Mesodermal cell (in vitro differentiated cells): ENCODE data around the gene CRTC3.
A peak's percentile ranks its signal among the peaks of the same experiment; 100 is the strongest.

ENCODE experiments used
- H3K27ac ChIP-seq: 2 replicates; pipeline ENCODE4 v1.7.0; 2013; ENCODE audit warnings: mild to moderate bottlenecking, low read depth, low read length, moderate library complexity; ENCODE audit not compliant: severe bottlenecking
- H3K36me3 ChIP-seq: 2 replicates; pipeline ENCODE4 v1.7.1; 2013; ENCODE audit warnings: mild to moderate bottlenecking, low read length, moderate library complexity; ENCODE audit not compliant: control insufficient read depth, insufficient read depth
- H3K4me1 ChIP-seq: one replicate; pipeline ENCODE4 v1.7.1; 2013; ENCODE audit warnings: mild to moderate bottlenecking, low read length; ENCODE audit not compliant: insufficient read depth, control insufficient read depth, poor library complexity, severe bottlenecking
- H3K4me3 ChIP-seq: 2 replicates; pipeline ENCODE4 v1.7.0; 2013; ENCODE audit warnings: low read length, control low read depth, mild to moderate bottlenecking; ENCODE audit not compliant: insufficient read depth, poor library complexity, severe bottlenecking; ENCODE audit errors: extremely low read depth
- H3K9me3 ChIP-seq: 2 replicates; pipeline ENCODE4 v1.7.1; 2013; ENCODE audit warnings: mild to moderate bottlenecking, low read length, moderate library complexity; ENCODE audit not compliant: control insufficient read depth
- WGBS, 2 experiments: methylation state at CpG; one replicate each; pipeline ENCODE4 v1.1.5; 2013; ENCODE audit warnings: missing lambda C conversion rate in 2 of 2; ENCODE audit not compliant: insufficient coverage in 2 of 2; 5-methylcytosine and 5-hydroxymethylcytosine counted together

The CRTC3 gene

DNA sequence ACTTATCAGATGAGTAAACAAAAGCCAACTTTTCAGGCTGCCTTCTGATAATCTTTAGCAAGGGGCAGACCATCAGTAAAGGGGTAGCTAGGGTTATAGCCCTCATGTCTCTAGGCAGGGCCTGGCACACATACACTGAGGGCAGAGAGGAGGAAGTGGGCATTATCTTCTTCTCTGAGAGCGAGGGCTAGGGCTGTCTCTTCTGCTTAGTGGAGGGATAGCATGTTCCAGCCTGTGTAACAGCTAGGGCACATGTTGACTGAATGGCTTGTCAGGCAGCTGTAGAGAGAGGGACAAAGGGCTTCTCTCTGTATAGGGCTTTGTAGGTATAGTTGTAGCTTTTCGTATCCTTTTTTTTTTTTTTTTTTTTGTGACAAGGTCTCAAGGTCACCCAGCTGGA is 17.8 kb downstream of the CRTC3 start:
- WGBS, 2 experiments: 64 to 100% methylated on average over 1 to 2 of the region's 2 CpGs
- no peak overlapping the region for H3K27ac ChIP-seq
- H3K36me3 ChIP-seq: no peaks in the 10 kb centered on the region
- H3K4me3 ChIP-seq: no peak overlapping the region
- H3K4me1 ChIP-seq: peaks cover 10% of the 10 kb centered on the region
- H3K9me3 ChIP-seq: no peaks in the 10 kb centered on the region

DNA sequence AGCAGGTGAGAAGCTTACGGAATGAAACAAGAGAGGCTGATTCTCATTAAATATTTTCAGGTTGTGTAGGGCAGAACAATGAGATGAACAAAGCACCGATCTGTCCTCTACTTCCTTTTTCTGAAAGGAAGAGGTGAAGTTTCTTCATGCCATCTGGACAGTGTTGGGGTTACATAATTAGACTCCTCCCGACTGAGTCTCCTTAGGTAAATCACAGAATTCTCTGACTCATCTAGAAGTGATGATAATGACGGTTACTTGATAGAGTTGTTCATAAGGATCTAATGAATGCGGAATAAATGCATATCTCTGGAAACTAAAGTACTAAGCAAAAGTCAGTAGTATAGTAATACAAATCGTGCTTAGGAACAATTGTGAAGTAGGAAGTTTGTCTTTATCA is 21.2 kb downstream of the CRTC3 start:
- WGBS, 2 experiments: 88 to 100% methylated on average over 2 to 4 of the region's 6 CpGs
- Histone ChIP-seq H3K9me3 (no peaks in the 10 kb centered on the region), H3K27ac (no peak overlapping the region), H3K4me3 (no peak overlapping the region), H3K4me1 (peaks cover 19% of the 10 kb centered on the region), H3K36me3 (no peaks in the 10 kb centered on the region)

DNA sequence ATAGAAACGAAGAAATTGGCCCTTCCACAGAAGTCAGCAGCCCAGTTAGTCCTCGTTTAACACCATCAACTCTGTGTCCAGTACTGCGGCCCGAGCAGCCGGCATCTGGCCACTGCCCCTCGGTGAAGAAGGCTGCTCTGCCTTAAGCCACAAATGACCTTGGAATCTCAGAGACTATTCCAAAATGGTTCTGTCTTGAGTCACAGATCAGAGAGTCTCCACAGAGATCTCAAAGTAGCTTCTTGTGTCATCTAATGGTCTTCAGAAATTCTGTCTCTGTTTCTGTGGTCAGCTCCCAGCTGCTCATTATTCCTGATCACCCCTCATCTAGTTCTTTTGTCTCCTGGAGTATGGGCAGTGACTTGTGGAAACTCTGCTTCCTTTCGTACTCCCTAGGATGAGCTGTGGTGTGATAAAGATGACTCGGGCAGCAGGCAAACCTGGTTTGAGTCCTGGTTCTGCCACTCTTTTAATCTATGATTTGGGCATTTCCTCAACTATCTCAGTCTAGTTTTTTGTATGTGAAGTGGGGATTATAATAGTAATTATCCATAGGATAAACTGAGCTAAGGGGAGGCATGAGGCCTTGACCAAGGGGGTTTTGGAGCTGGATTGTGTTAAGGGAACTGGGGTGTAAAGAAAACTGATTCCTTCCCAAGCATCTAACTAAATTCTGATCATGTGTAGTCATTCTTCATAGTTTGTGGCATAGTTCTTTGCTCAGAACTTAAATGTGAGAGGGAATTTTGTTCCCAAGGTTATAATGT is 22.6 kb downstream of the CRTC3 start:
- Histone ChIP-seq H3K4me3 (no peak overlapping the region), H3K36me3 (no peaks in the 10 kb centered on the region), H3K9me3 (no peaks in the 10 kb centered on the region), H3K4me1 (peaks cover 19% of the 10 kb centered on the region), H3K27ac (peak overlapping the region; percentile 71)
- WGBS, 2 experiments: 96 to 98% methylated on average over 6 of the region's 8 CpGs

DNA sequence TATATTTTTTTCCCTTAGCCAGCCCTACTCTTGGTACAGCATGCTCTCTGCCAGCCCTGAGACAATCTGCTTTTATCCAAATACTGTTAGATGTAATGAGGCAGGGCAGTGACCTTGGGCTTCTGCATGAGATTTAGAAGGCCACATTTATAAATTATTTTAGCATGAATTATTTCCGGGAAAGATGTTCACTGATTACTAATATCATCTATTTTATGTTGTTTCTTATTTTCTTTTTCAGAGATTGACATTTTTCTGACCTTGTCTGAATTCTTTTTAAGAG is 23.1 kb downstream of the CRTC3 start:
- no CpG with 5 or more reads among the region's 1 CpG for WGBS, 2 experiments
- Histone ChIP-seq H3K9me3 (no peaks in the 10 kb centered on the region), H3K4me1 (peaks cover 19% of the 10 kb centered on the region), H3K36me3 (no peaks in the 10 kb centered on the region), H3K4me3 (no peak overlapping the region), H3K27ac (peak overlapping the region; percentile 71)

DNA sequence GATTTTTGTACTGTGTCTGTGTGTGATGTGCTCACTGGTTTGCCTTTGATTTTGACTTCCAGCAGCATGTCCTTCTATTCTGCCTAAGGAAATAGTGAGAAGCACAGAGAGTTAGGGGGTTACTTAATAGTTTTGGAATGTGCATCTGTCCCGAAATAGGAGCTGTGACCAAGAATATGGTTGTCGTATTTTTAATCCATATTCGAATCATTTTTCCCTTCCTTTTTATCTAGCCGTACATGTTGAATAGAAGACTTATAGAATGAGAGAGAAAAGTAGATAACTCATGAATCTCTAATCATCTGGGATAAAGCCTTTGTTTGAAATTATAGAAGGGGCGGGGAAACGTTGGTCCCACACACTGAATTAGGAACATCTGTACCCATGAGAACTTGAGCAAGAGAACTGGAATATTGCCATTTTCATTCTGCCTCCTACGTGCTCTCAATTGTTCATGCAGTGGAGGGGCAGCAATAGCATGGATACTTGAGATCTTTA is 23.6 kb downstream of the CRTC3 start:
- Histone ChIP-seq H3K9me3 (no peaks in the 10 kb centered on the region), H3K27ac (no peak overlapping the region), H3K4me3 (no peak overlapping the region), H3K4me1 (peaks cover 19% of the 10 kb centered on the region), H3K36me3 (no peaks in the 10 kb centered on the region)
- 88 to 100% methylated on average over 2 to 3 of the region's 7 CpGs for WGBS, 2 experiments

DNA sequence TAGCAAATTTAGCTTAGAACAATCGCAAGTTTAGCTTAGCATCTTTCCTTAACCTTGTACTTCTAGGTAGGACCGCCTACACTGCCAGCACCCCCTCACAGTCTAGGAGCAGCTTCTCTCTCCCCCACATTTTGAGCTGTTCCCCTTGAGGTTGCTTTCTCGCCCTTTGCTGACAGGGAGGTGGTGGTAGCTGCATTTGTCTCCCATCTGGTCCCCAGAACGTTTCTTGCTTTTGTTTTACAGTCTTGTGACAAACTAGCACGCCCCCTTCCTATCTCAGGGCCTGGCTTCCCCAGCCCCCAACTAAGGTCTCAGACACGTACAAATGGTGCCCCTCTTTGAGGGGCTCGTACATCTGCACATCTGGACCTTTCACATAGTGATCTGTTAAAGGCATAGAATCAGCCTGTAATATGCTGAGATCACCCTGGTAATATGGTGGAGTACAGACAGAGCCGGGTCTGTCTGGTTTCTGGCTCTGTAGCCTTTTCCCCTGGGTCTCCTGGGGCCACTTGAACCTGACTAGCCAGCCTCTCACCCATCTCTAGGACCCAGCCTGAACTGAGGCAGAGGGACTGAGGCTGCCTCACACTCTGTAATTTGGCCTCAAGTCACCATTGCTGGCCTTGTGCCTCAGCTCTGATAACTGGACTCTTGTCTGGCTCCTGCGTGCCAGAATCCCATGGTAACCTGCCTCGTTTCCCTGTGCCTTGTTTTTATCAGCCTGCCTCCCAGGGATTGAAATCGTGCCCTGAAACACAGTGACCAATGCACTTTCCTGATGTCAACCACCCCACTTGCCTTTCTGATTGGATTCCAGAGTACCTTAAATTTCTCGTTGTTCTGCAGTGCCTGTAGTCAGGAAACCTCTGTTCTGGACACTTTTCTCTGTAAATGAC is 27.7 kb downstream of the CRTC3 start:
- Histone ChIP-seq H3K27ac (peak overlapping the region; percentile 39), H3K4me1 (peaks cover 9% of the 10 kb centered on the region), H3K9me3 (no peaks in the 10 kb centered on the region), H3K4me3 (no peak overlapping the region), H3K36me3 (no peaks in the 10 kb centered on the region)
- WGBS, 2 experiments: 81 to 87% methylated on average over 8 to 11 of the region's 12 CpGs

DNA sequence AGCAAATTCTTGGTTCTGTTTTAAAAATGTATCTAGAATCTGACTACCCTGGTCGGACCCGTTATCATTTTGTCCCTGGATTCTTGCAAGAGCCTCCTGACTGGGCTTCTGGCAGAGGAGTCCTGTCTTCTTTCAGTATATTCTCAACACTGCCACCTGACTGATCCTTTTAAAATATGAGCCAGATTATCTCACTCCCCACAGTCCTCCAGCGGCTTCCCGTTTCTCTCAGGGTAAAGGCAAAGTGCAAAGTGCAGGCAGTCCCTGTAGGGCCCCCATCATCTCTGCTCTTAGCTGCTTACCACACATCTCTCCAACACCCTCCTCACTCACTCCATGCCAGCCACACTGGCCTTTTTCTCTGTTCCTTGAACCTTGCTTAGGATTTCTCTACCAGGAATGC is 28.4 kb downstream of the CRTC3 start:
- H3K4me1 ChIP-seq: peaks cover 2% of the 10 kb centered on the region

DNA sequence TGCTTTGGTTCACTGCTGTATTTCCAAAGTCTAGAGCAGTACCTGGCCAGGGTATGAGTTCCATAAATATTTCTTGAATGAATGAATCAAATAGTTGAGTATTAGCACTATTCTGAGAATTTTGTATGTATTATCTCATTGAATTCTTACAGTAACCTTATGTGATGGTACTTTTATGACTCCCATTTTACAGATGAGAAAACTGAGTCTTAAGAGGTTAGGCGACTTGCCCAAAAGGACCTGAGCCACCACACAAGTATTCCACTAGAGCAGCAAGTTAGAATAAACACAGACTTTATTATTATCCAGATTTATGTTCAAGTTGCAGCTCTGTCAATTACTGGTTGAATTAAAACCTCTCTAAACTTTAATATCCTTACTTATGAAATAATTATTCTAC is 29.4 kb downstream of the CRTC3 start:
- no CpG with 5 or more reads among the region's 1 CpG for WGBS, 2 experiments
- no peak overlapping the region for H3K4me3 ChIP-seq
- no peak overlapping the region for H3K27ac ChIP-seq
- no peaks in the 10 kb centered on the region for H3K9me3 ChIP-seq
- H3K36me3 ChIP-seq: no peaks in the 10 kb centered on the region
- no peaks in the 10 kb centered on the region for H3K4me1 ChIP-seq

More for the DNA sequence above, 28.4 kb downstream of the CRTC3 start:
- H3K36me3 ChIP-seq: no peaks in the 10 kb centered on the region
- WGBS, 2 experiments: 82 to 87% methylated on average over 4 of the region's 4 CpGs
- peak overlapping the region; percentile 39 for H3K27ac ChIP-seq
- no peaks in the 10 kb centered on the region for H3K9me3 ChIP-seq
- H3K4me3 ChIP-seq: no peak overlapping the region

DNA sequence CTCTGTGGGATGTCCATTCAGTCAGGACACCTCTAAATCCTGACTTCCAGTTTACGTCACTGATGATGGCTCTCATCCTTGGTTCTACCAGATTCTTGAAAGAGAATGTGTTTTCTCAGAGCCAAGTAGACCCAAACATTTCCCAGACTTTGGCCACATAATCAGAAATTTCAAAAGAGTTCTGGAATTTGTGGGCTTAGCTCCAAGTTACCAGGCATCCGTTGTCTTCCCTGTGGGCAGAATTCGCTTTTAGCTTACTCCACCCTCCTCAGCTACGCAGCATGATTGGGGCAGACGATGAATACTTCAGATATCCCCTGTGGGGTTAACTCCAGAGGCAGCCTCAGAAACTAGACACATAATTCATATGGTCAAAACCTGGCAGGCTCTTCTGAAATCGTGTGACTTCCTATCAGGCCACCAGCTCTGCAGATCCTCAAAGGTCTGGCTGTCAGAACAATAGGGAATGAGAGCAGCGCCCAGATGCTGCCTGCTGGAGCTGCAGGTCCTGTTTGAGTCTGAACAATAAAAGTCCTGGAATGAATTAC is 30.6 kb downstream of the CRTC3 start:
- 84 to 96% methylated on average over 5 to 6 of the region's 7 CpGs for WGBS, 2 experiments
- no peaks in the 10 kb centered on the region for H3K4me1 ChIP-seq
- no peak overlapping the region for H3K27ac ChIP-seq
- H3K36me3 ChIP-seq: no peaks in the 10 kb centered on the region
- no peak overlapping the region for H3K4me3 ChIP-seq
- H3K9me3 ChIP-seq: no peaks in the 10 kb centered on the region

DNA sequence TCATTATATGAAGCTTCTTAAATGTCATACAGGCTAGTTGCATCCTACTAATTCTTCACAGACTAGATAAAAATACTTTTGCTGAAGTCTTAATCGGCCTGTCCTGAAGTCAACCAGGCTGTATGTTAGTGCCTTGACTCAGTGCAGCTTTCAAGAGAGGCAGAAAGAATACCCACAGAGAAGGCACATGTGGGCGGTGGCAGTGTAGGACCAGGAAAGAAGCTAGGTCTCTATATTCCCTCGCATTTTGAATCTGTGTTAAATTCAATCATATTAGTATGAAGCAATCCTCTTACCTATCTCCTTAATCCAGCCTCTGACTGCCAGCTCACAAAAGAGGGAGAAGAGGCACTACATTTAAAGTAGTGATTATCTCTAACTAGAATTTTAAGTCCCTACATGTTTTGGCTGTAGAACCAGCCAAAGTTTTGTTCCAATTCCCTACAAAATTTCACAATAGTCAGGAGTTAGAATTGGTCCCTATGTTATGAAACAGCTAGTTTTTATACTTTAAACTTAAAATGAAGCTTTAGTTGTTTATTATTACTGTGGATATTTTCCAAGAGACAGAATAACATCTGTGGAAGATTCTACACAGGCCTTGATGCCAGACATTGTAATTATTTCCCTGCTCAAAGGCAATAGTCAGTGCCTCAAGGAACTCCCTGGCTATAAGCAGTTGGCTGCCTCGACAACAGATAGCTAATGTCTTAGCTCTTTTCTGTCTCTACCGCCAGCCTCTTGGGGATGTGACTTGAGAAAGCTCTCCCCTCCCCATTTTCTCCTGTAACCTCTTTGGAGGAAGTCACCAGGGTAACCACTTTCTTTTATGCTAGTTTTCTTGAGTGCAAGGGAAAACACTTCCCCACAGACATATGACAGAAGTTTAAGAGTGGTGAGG is 31.9 kb downstream of the CRTC3 start:
- Histone ChIP-seq H3K27ac (no peak overlapping the region), H3K36me3 (no peaks in the 10 kb centered on the region)

More for the DNA sequence above, 31.9 kb downstream of the CRTC3 start:
- WGBS, 2 experiments: 70 to 80% methylated on average over 1 to 2 of the region's 5 CpGs
- no peak overlapping the region for H3K4me3 ChIP-seq
- peaks cover 5% of the 10 kb centered on the region for H3K9me3 ChIP-seq
- no peaks in the 10 kb centered on the region for H3K4me1 ChIP-seq
